Measurements from ENCODE around the gene ABHD16A.

- TF ChIP-seq FOXM1 (IDR thresholded peaks at IDR 0.05; ENCODE audit: borderline replicate concordance): no peak
- TF ChIP-seq SUZ12 (IDR thresholded peaks at IDR 0.05): no peak
- TF ChIP-seq BHLHE40 (IDR thresholded peaks at IDR 0.05; ENCODE audit: borderline replicate concordance): no peak
- TF ChIP-seq FOXK2 (IDR thresholded peaks at IDR 0.05): no peak
- no peak for TF ChIP-seq FOXA1 (IDR thresholded peaks at IDR 0.05)
- no peak for TF ChIP-seq PKNOX1 (IDR thresholded peaks at IDR 0.05)
- no peak for TF ChIP-seq HDGF (IDR thresholded peaks at IDR 0.05; ENCODE audit: borderline replicate concordance)
- no peak for TF ChIP-seq ZNF384 (IDR thresholded peaks at IDR 0.05)
These were observed 9.2 kb upstream of the ABHD16A start for GRCh38 chr6:31712296-31712695.

Data from HEK293T (cell line).